ENCODE measurements around the gene KRT35. TPM values are rescaled to one million over a fixed set of nuclear protein-coding genes. Genes with fewer than 3 reads are reported as not detected.

KRT35 gene
- total and polyA plus RNA-seq, 2 donors (not counting 1 experiment from before 2014, with no cell fraction given): not detected

GRCh38 chr17:41483991-41484826 is 3.3 kb upstream of the KRT35 start:
- H3K4me2 ChIP-seq (ENCODE audit: extremely low read depth, insufficient read depth, low read length): no peak overlapping the region
- no peaks in the 10 kb centered on the region for H3K79me2 ChIP-seq (ENCODE audit: control insufficient read depth, insufficient read depth, low read length)
- peaks cover 7% of the 10 kb centered on the region for H3K27me3 ChIP-seq (ENCODE audit: control insufficient read depth, insufficient read depth, low read length)
- no peaks in the 10 kb centered on the region for H3K4me1 ChIP-seq (ENCODE audit: control insufficient read depth, extremely low read depth, insufficient read depth, low read length)
- no peak for DNase-seq (ENCODE audit: low read depth in 2 of 2)
- H2AFZ ChIP-seq (ENCODE audit: low read length): no peak overlapping the region
- no peak for TF ChIP-seq CTCF (conservative IDR thresholded peaks at IDR 0.05 in 1 of 2, IDR thresholded peaks at IDR 0.05 in 1 of 2; ENCODE audit: low read depth in 1 of 2, low read length in 2 of 2)
- H3K9ac ChIP-seq (ENCODE audit: insufficient read depth, low read length): no peak overlapping the region
- no peak overlapping the region for H3K4me3 ChIP-seq (replicated peaks in 1 of 4; ENCODE audit: control extremely low read depth in 1 of 4, insufficient read depth in 1 of 4, low read depth in 3 of 4, low read length in 4 of 4)
- no peaks in the 10 kb centered on the region for H3K9me3 ChIP-seq (ENCODE audit: control insufficient read depth, insufficient read depth, low read depth, low read length)
- no peaks in the 10 kb centered on the region for H4K20me1 ChIP-seq (ENCODE audit: control insufficient read depth, extremely low read depth, insufficient read depth, low read length)
- H3K27ac ChIP-seq (ENCODE audit: insufficient read depth, low read length): no peak overlapping the region
- no peaks in the 10 kb centered on the region for H3K36me3 ChIP-seq (ENCODE audit: control insufficient read depth, insufficient read depth, low read length)

GRCh38 chr17:41483531-41483930 is 2.6 kb upstream of the KRT35 start:
- DNase-seq (ENCODE audit: low read depth in 2 of 2): no peak
- no peaks in the 10 kb centered on the region for H3K4me1 ChIP-seq (ENCODE audit: control insufficient read depth, extremely low read depth, insufficient read depth, low read length)
- H3K79me2 ChIP-seq (ENCODE audit: control insufficient read depth, insufficient read depth, low read length): no peaks in the 10 kb centered on the region
- no peak overlapping the region for H3K4me2 ChIP-seq (ENCODE audit: extremely low read depth, insufficient read depth, low read length)
- no peak overlapping the region for H3K27ac ChIP-seq (ENCODE audit: insufficient read depth, low read length)
- H3K9me3 ChIP-seq (ENCODE audit: control insufficient read depth, insufficient read depth, low read depth, low read length): no peaks in the 10 kb centered on the region
- TF ChIP-seq EZH2 (IDR thresholded peaks at IDR 0.05; ENCODE audit: low read length, missing control alignments) (no peak), CTCF (conservative IDR thresholded peaks at IDR 0.05 in 1 of 2, IDR thresholded peaks at IDR 0.05 in 1 of 2; ENCODE audit: low read depth in 1 of 2, low read length in 2 of 2) (no peak)
- H3K4me3 ChIP-seq (replicated peaks in 1 of 4; ENCODE audit: control extremely low read depth in 1 of 4, insufficient read depth in 1 of 4, low read depth in 3 of 4, low read length in 4 of 4): no peak overlapping the region
- H3K9ac ChIP-seq (ENCODE audit: insufficient read depth, low read length): no peak overlapping the region
- peaks cover 7% of the 10 kb centered on the region for H3K27me3 ChIP-seq (ENCODE audit: control insufficient read depth, insufficient read depth, low read length)
- H4K20me1 ChIP-seq (ENCODE audit: control insufficient read depth, extremely low read depth, insufficient read depth, low read length): no peaks in the 10 kb centered on the region
- H3K36me3 ChIP-seq (ENCODE audit: control insufficient read depth, insufficient read depth, low read length): no peaks in the 10 kb centered on the region
- H2AFZ ChIP-seq (ENCODE audit: low read length): no peak overlapping the region

GRCh38 chr17:41480581-41480980 is 370 bp downstream of the KRT35 start:
- Histone ChIP-seq H3K36me3 (ENCODE audit: control insufficient read depth, insufficient read depth, low read length) (no peaks in the 10 kb centered on the region), H3K27ac (ENCODE audit: insufficient read depth, low read length) (no peak overlapping the region), H4K20me1 (ENCODE audit: control insufficient read depth, extremely low read depth, insufficient read depth, low read length) (no peaks in the 10 kb centered on the region), H3K79me2 (ENCODE audit: control insufficient read depth, insufficient read depth, low read length) (no peaks in the 10 kb centered on the region), H3K9ac (ENCODE audit: insufficient read depth, low read length) (no peak overlapping the region), H3K9me3 (ENCODE audit: control insufficient read depth, insufficient read depth, low read depth, low read length) (no peaks in the 10 kb centered on the region), H3K4me3 (replicated peaks in 1 of 4; ENCODE audit: control extremely low read depth in 1 of 4, insufficient read depth in 1 of 4, low read depth in 3 of 4, low read length in 4 of 4) (no peak overlapping the region), H3K4me2 (ENCODE audit: extremely low read depth, insufficient read depth, low read length) (no peak overlapping the region), H2AFZ (ENCODE audit: low read length) (no peak overlapping the region), H3K27me3 (ENCODE audit: control insufficient read depth, insufficient read depth, low read length) (peaks cover 7% of the 10 kb centered on the region), H3K4me1 (ENCODE audit: control insufficient read depth, extremely low read depth, insufficient read depth, low read length) (no peaks in the 10 kb centered on the region)
- no peak for TF ChIP-seq EZH2 (IDR thresholded peaks at IDR 0.05; ENCODE audit: low read length, missing control alignments)
- TF ChIP-seq CTCF (conservative IDR thresholded peaks at IDR 0.05 in 1 of 2, IDR thresholded peaks at IDR 0.05 in 1 of 2; ENCODE audit: low read depth in 1 of 2, low read length in 2 of 2): no peak
- no peak for DNase-seq (ENCODE audit: low read depth in 2 of 2)
